SU-DHL-6 (cell line): ENCODE results near the gene SIPA1.

ENCODE experiments used
- EZH2phosphoT487 ChIP-seq: fragments of 200-600 bp; sonication (generic), shearing (Covaris generic); conservative IDR thresholded peaks from 2 replicates; pipeline ENCODE4 v1.6.1; 2018; ENCODE audit warnings: mild to moderate bottlenecking, antibody characterized with exemption, low read length, moderate library complexity, mixed read lengths
- TF ChIP-seq, protein P1 (sequence below): fragments of 200-600 bp; sonication (generic); IDR thresholded peaks from one replicate; pipeline ENCODE4 v1.5.1; 2017; ENCODE audit warnings: antibody characterized with exemption, mild to moderate bottlenecking, low read length, moderate library complexity; ENCODE audit not compliant: insufficient read depth, poor library complexity, severe bottlenecking

DNA sequence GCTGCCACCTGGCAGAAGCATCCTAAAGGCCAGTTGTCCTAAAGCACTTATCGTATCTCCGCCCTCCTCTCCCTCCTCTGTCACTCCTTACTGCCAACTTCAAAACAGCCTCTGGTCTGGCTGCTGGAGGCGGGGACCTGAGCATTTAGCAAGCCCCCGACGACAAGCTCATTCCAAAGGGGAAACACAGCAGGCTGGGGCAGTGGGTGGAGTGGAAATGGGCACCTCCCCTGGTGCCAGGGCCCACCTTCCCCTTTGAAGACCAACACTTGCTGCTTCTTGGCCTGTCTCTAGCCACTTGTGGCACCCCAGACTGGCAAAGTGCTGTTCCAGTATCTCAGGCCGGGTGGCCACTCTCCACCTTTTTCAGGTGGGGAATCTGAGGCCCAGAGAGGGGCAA is 27.5 kb upstream of the SIPA1 start:
- TF ChIP-seq, protein P1, sequence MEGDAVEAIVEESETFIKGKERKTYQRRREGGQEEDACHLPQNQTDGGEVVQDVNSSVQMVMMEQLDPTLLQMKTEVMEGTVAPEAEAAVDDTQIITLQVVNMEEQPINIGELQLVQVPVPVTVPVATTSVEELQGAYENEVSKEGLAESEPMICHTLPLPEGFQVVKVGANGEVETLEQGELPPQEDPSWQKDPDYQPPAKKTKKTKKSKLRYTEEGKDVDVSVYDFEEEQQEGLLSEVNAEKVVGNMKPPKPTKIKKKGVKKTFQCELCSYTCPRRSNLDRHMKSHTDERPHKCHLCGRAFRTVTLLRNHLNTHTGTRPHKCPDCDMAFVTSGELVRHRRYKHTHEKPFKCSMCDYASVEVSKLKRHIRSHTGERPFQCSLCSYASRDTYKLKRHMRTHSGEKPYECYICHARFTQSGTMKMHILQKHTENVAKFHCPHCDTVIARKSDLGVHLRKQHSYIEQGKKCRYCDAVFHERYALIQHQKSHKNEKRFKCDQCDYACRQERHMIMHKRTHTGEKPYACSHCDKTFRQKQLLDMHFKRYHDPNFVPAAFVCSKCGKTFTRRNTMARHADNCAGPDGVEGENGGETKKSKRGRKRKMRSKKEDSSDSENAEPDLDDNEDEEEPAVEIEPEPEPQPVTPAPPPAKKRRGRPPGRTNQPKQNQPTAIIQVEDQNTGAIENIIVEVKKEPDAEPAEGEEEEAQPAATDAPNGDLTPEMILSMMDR: no peak
- TF ChIP-seq EZH2phosphoT487: no peak
